ENCODE data around the gene FMN1. TPM values are rescaled to one million over a fixed set of nuclear protein-coding genes. Genes with fewer than 3 reads are reported as not detected.

Gene FMN1
- total and polyA plus RNA-seq, 12 donors = 0.22 to 5.5 (median 3.3) TPM

DNA sequence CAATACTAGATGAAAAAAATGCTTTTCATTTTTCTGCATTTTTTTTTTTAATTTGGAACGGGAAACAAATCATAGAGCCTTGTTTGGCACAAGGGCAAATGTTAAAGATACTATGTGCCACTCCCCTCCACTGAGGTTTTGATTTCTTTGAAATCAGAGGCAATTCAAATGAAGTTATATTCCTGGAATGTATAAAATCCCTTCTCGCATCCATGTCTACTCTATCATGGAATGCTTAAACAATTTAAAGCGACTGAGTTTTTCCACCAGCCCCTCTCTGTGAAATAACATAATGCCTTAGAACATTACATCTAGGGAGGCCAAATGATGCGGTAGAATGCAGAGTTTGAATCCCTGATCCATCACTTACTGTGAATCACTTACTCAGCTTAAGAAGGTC lies 69.7 kb downstream of the FMN1 start:
- Histone ChIP-seq H3K9me3 (no peaks in the 10 kb centered on the region), H3K4me3 (no peak overlapping the region), H3K36me3 (no peaks in the 10 kb centered on the region), H3K4me1 (peaks cover 0 to 19% (median 0%) of the 10 kb centered on the region in 9 donors), H3K27me3 (no peaks in the 10 kb centered on the region), H3K27ac (no peak overlapping the region)
- ATAC-seq = no peak
- TF ChIP-seq, protein P1, sequence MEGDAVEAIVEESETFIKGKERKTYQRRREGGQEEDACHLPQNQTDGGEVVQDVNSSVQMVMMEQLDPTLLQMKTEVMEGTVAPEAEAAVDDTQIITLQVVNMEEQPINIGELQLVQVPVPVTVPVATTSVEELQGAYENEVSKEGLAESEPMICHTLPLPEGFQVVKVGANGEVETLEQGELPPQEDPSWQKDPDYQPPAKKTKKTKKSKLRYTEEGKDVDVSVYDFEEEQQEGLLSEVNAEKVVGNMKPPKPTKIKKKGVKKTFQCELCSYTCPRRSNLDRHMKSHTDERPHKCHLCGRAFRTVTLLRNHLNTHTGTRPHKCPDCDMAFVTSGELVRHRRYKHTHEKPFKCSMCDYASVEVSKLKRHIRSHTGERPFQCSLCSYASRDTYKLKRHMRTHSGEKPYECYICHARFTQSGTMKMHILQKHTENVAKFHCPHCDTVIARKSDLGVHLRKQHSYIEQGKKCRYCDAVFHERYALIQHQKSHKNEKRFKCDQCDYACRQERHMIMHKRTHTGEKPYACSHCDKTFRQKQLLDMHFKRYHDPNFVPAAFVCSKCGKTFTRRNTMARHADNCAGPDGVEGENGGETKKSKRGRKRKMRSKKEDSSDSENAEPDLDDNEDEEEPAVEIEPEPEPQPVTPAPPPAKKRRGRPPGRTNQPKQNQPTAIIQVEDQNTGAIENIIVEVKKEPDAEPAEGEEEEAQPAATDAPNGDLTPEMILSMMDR (IDR thresholded peaks at IDR 0.05) = no peak
- 48 to 54% methylated on average over 4 of the region's 4 CpGs for WGBS, 2 donors
- no peak for DNase-seq
- intact Hi-C loops (cut with DNase I) = loop anchor here in 2 of 10 donors (5.0 to 10.0 kb wide), 2 partner anchors 33 to 460 kb away; no protein-coding TSS in a partner anchor

DNA sequence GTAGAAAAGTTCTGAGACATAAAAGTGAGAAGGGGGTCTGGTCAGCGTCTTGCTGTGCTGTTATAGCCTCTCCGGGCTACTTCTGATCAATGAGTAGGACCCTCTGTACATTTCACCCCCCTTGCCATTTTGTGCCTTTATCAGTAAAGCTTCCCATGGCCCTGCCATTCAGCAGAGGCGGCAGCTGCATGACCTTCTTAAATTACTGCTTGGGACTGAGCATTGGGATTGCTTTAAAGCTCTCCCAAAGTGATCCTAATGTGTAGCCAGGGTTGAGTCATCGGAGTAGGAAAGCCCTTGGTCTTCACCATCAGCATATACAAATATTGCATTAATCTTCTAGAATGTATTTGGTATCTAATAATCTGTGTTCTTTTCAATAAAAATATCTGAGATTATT lies 70.2 kb downstream of the FMN1 start:
- WGBS, 2 donors = 73 to 83% methylated on average over 4 of the region's 4 CpGs
- Histone ChIP-seq H3K4me3 (no peak overlapping the region), H3K4me1 (peaks cover 0 to 19% (median 0%) of the 10 kb centered on the region in 9 donors), H3K9me3 (no peaks in the 10 kb centered on the region), H3K27ac (no peak overlapping the region), H3K27me3 (no peaks in the 10 kb centered on the region), H3K36me3 (no peaks in the 10 kb centered on the region)
- intact Hi-C loops (cut with DNase I) = loop anchor here in 1 of 10 donors (10.0 kb wide), 1 partner anchor 459 kb away; no protein-coding TSS in a partner anchor
- no peak for ATAC-seq
- TF ChIP-seq, protein P1 (IDR thresholded peaks at IDR 0.05) = no peak
- no peak for DNase-seq

DNA sequence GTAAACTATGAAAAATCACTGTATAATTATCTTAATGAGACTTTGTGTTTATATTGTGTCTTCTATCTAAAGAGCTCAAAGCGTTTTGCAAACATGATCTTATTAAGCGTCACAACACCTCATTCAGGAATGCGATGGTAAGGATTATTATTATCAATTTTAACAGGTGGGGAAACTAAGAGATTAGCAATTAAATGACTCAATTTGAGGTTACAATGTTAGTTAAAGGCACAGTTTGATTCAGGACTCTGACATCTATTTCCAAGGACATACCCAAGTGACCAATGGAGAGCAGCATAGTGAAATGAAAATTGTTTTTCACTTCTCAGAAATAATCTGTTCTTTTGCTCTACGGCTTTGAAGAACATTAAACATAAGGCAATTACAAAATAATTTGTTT lies 74.6 kb downstream of the FMN1 start:
- intact Hi-C loops (cut with DNase I) = loop anchor here in 1 of 10 donors (10.0 kb wide), 1 partner anchor 455 kb away; no protein-coding TSS in a partner anchor
- H3K27me3 ChIP-seq = no peaks in the 10 kb centered on the region
- no peak overlapping the region for H3K4me3 ChIP-seq
- no peak overlapping the region for H3K27ac ChIP-seq
- TF ChIP-seq, protein P1 (IDR thresholded peaks at IDR 0.05) = no peak
- no peaks in the 10 kb centered on the region for H3K36me3 ChIP-seq
- ATAC-seq (no peak), DNase-seq (no peak)
- H3K4me1 ChIP-seq = no peaks in the 10 kb centered on the region
- 82 to 83% methylated on average over 4 of the region's 4 CpGs for WGBS, 2 donors
- no peaks in the 10 kb centered on the region for H3K9me3 ChIP-seq

DNA sequence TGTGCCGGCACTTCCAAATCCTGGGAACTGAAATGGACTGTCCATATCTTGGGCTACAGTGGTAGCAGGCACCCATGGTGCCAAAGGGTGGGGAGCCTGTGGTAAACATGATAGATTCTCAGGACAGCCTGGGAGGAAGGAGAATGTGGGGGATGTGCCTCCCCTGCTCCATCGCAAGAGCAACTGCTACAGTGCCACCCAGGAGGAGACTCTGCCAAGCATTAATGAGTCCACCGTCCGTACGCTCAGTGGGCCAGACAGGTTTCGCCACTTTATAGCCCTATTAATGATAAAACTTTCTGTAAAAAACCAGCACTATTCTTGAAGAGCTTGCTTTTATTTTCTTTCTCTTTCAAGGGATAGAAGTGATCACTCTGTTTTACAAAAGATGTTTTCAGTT lies 75.2 kb downstream of the FMN1 start:
- no peaks in the 10 kb centered on the region for H3K36me3 ChIP-seq
- H3K9me3 ChIP-seq = no peaks in the 10 kb centered on the region
- DNase-seq (no peak), ATAC-seq (no peak)
- no peaks in the 10 kb centered on the region for H3K27me3 ChIP-seq
- TF ChIP-seq, protein P1 (IDR thresholded peaks at IDR 0.05) = no peak
- intact Hi-C loops (cut with DNase I) = no loop called here
- no peak overlapping the region for H3K27ac ChIP-seq
- no peak overlapping the region for H3K4me3 ChIP-seq
- no peaks in the 10 kb centered on the region for H3K4me1 ChIP-seq
- WGBS, 2 donors = 78 to 80% methylated on average over 6 of the region's 6 CpGs
